ENCODE results near the gene STARD7. TPM values are rescaled to one million over a fixed set of nuclear protein-coding genes. Genes with fewer than 3 reads are reported as not detected.
"Not testable (repeated sequence)": the region's sequence is repeated elsewhere in the genome, so short reads cannot be mapped to it uniquely, and the experiment has no call there.

STARD7 gene
- total RNA-seq, 1 experiment from 2014 or later: 105 TPM

- Mint-ChIP-seq H3K27me3 (ENCODE audit: insufficient read depth, unreplicated experiment) (peaks cover 3% of the 10 kb centered on the region), H3K27ac (ENCODE audit: low read depth, unreplicated experiment) (no peak overlapping the region), H3K9me3 (ENCODE audit: unreplicated experiment) (no peaks in the 10 kb centered on the region), H3K36me3 (ENCODE audit: insufficient read depth, unreplicated experiment) (no peaks in the 10 kb centered on the region), H3K4me1 (ENCODE audit: insufficient read depth, unreplicated experiment) (no peaks in the 10 kb centered on the region), H3K4me3 (ENCODE audit: unreplicated experiment) (no peak overlapping the region)
- intact Hi-C loops (cut with micrococcal nuclease): no loop called here
- CTCF ChIA-PET: interaction anchor here (1.2 kb wide), 1 partner anchor 9 kb away, joined by 3 read pairs; no protein-coding TSS in a partner anchor
- POLR2A ChIA-PET: no interaction called here
- DNase-seq (ENCODE audit: unreplicated experiment): no peak
- BruUV-seq (replicated peaks): no TSS peak
- TF ChIP-seq CTCF (IDR thresholded peaks at IDR 0.05; ENCODE audit: unreplicated experiment): no peak
Measured at GRCh38 chr2:96164459-96165184, 44.0 kb downstream of the STARD7 start.

GRCh38 chr2:96163768-96164429 lies 44.7 kb downstream of the STARD7 start:
- intact Hi-C loops (cut with micrococcal nuclease): no loop called here
- Mint-ChIP-seq H3K27ac (ENCODE audit: low read depth, unreplicated experiment) (no peak overlapping the region), H3K4me1 (ENCODE audit: insufficient read depth, unreplicated experiment) (no peaks in the 10 kb centered on the region), H3K36me3 (ENCODE audit: insufficient read depth, unreplicated experiment) (no peaks in the 10 kb centered on the region), H3K27me3 (ENCODE audit: insufficient read depth, unreplicated experiment) (peaks cover 10% of the 10 kb centered on the region), H3K4me3 (ENCODE audit: unreplicated experiment) (no peak overlapping the region), H3K9me3 (ENCODE audit: unreplicated experiment) (no peaks in the 10 kb centered on the region)
- TF ChIP-seq CTCF (IDR thresholded peaks at IDR 0.05; ENCODE audit: unreplicated experiment): no peak
- ChIA-PET CTCF (interaction anchor here (0.8 to 1.2 kb wide), 2 partner anchors 10 kb away, joined by 3 to 7 read pairs; no protein-coding TSS in a partner anchor), POLR2A (no interaction called here)
- no TSS peak for BruUV-seq (replicated peaks)
- no peak for DNase-seq (ENCODE audit: unreplicated experiment)

GRCh38 chr2:96163415-96163767 lies 45.2 kb downstream of the STARD7 start:
- ChIA-PET POLR2A (no interaction called here), CTCF (interaction anchor here (0.8 to 1.3 kb wide), 2 partner anchors 11 to 141 kb away, joined by 5 to 7 read pairs; no protein-coding TSS in a partner anchor)
- no TSS peak for BruUV-seq (replicated peaks)
- H3K4me3 Mint-ChIP-seq (ENCODE audit: unreplicated experiment): no peak overlapping the region
- no peaks in the 10 kb centered on the region for H3K9me3 Mint-ChIP-seq (ENCODE audit: unreplicated experiment)
- no peak for DNase-seq (ENCODE audit: unreplicated experiment)
- no peak overlapping the region for H3K27ac Mint-ChIP-seq (ENCODE audit: low read depth, unreplicated experiment)
- peaks cover 13% of the 10 kb centered on the region for H3K27me3 Mint-ChIP-seq (ENCODE audit: insufficient read depth, unreplicated experiment)
- intact Hi-C loops (cut with micrococcal nuclease): no loop called here
- H3K4me1 Mint-ChIP-seq (ENCODE audit: insufficient read depth, unreplicated experiment): no peaks in the 10 kb centered on the region
- TF ChIP-seq CTCF (IDR thresholded peaks at IDR 0.05; ENCODE audit: unreplicated experiment): no peak
- H3K36me3 Mint-ChIP-seq (ENCODE audit: insufficient read depth, unreplicated experiment): no peaks in the 10 kb centered on the region

- Mint-ChIP-seq H3K4me3 (ENCODE audit: unreplicated experiment) (no peak overlapping the region), H3K27ac (ENCODE audit: low read depth, unreplicated experiment) (no peak overlapping the region), H3K4me1 (ENCODE audit: insufficient read depth, unreplicated experiment) (no peaks in the 10 kb centered on the region), H3K27me3 (ENCODE audit: insufficient read depth, unreplicated experiment) (peaks cover 13% of the 10 kb centered on the region), H3K9me3 (ENCODE audit: unreplicated experiment) (no peaks in the 10 kb centered on the region), H3K36me3 (ENCODE audit: insufficient read depth, unreplicated experiment) (no peaks in the 10 kb centered on the region)
- intact Hi-C loops (cut with micrococcal nuclease): no loop called here
- no TSS peak for BruUV-seq (replicated peaks)
- DNase-seq (ENCODE audit: unreplicated experiment): no peak
- ChIA-PET CTCF (interaction anchor here (1.3 kb wide), 1 partner anchor 139 kb away, joined by 5 read pairs; no protein-coding TSS in a partner anchor), POLR2A (no interaction called here)
- TF ChIP-seq CTCF (IDR thresholded peaks at IDR 0.05; ENCODE audit: unreplicated experiment): no peak
Measured at GRCh38 chr2:96161898-96162297, 46.7 kb downstream of the STARD7 start.

- DNase-seq (ENCODE audit: unreplicated experiment); H3K4me3 Mint-ChIP-seq (ENCODE audit: unreplicated experiment); BruUV-seq (replicated peaks); H3K27ac Mint-ChIP-seq (ENCODE audit: low read depth, unreplicated experiment); POLR2A ChIA-PET; intact Hi-C loops (cut with micrococcal nuclease); H3K36me3 Mint-ChIP-seq (ENCODE audit: insufficient read depth, unreplicated experiment); H3K9me3 Mint-ChIP-seq (ENCODE audit: unreplicated experiment); H3K4me1 Mint-ChIP-seq (ENCODE audit: insufficient read depth, unreplicated experiment): not testable (repeated sequence)
- H3K27me3 Mint-ChIP-seq (ENCODE audit: insufficient read depth, unreplicated experiment): peaks cover 13% of the 10 kb centered on the region
- CTCF ChIA-PET: interaction anchor here (0.6 to 1.2 kb wide), 2 partner anchors 22 to 97 kb away, joined by 3 to 4 read pairs; partner anchors contain the start of gene ASTL
Measured at GRCh38 chr2:96160366-96160765, 48.3 kb downstream of the STARD7 start.
